ENCODE results near the gene ANO4.
"Not testable (repeated sequence)": the region's sequence is repeated elsewhere in the genome, so short reads cannot be mapped to it uniquely, and the experiment has no call there.

Gene ANO4

DNA sequence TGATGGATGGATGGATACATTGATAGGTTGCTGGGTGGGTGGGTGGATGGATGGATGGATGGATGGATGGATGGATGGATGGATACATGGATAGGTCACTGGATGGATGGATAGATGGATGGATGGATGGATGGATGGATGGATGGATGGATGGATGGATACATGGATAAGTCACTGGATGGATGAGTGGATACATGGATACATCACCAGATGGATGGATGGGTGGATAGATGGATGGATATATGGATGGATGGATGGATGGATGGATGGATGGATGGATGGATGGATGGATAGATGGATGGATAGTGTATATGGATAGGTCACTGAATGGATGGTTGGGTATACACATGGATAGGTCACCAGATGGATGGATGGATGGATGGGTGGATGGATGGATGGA is 194.9 kb downstream of the ANO4 start:
- not testable (repeated sequence) for DNase-seq (ENCODE audit: low read depth in 2 of 2)

DNA sequence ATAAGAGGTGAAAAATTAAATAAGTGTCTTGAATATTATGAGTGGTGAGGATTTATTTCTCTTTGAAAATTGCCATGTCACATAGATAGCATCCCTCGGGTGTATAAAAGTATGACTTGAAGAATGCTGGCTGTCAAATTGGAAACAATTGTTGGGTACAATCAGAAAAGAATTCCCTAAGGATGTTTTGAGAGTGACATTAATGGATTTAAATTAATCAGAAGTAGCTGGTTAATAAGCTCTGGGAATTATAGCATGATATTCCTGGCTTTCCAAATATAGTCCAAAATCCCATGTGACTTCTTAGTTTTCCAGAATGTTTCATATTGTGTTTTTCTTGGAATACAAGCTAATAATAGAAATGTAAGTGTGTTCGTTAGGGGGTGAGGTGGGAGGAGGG is 196.5 kb downstream of the ANO4 start:
- no peak for DNase-seq (ENCODE audit: low read depth in 2 of 2)

DNA sequence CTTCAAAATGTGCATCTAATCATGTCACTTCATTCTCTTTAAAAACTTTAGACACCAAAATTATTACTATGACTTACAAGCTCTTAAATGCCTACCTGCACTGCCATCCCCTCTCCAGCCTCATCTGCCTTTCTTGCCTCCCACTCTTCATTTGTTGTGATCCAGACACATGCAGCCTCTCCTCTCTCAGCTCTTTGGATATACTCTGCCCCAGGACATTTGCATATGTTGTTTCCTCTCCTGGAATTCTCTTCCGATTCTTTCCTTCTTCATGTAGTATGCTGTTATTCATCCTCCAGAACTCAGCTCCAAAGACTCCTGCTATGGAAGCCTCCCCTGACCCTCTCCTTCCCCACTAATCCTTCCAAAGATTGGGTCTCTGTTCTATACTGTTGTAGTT is 197.6 kb downstream of the ANO4 start:
- DNase-seq (ENCODE audit: low read depth in 2 of 2): no peak

DNA sequence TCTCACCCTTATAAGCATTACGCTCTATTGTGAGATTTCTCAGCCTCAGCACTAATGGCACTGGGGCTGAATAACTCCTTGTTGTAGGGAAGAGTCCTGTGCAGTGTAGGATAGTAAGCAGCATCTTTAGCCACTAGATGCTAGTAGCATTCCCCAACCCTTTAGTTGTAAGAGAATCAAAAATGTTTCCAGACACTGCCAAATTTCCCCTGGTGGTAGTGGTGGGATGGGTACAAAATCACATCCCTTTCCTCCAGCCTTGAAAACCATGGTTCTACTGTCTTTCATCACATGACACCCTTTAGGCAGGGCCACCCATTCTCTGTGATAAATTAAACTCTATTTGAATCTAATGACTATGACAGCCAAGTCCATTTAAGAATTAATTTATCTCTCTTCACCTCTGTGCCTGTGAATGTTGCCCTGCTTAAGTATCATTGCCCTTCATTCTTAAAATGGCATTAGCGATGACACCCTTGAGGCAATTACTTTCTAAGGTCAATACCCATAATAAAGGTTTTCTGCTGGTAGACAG is 199.4 kb downstream of the ANO4 start:
- no peak for DNase-seq (ENCODE audit: low read depth in 2 of 2)

DNA sequence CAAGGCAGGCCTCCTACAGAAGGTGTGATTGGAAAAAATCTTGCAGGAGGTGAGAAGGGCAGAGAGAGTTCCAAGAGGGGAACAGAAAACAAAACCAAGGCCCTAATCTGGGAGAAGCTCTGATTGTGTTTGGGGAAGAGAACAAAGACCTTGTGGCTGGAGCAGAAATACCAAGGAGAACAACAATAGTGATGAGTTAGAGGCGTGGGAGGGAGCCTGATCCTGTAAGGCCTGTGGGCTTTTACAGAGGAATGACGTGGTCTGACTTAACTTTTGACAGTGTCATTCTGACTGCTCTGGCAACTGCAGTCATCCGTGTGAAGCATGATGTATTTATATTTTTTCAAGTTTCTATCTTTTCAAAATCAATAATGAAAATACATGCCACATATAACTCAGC is 200.6 kb downstream of the ANO4 start:
- DNase-seq (ENCODE audit: low read depth in 2 of 2): no peak

DNA sequence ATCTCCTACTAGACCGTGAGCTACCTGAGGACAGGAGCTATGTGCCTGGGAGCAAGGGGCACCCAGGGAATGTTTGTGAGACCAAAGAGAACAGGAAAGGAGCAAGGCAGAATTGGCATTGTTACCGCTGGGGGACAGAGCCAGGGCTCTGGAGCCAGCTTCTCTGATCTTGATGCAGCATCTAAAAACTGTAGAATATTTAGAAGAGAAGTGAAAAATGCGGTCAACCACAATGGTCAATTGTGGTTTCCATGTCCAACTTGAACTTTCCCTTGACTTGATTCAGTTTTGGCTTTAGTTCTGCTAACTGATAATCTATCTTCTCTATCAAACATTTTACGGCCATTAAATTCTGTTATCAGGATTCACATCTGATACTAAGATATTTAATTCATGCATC is 201.2 kb downstream of the ANO4 start:
- no peak for DNase-seq (ENCODE audit: low read depth in 2 of 2)

DNA sequence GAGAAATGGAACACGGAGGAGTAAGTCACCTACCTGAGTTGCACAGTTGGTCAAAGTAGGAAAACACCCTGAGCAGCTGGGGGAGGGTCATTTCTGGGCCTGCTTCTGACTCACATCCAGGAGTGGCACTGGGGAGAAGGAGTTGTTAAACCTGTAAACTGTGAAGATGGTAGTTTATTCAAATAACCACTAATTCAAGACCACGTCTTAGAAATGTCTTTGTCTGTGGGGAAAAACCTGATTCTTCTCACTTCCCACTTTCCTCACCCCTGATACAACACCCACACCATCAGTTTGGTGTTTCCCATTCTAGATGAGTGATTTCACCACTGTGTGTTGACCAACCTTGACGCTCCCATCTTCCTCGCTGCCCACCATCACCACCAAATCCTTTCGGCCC is 207.1 kb downstream of the ANO4 start:
- no peak for DNase-seq (ENCODE audit: low read depth in 2 of 2)

DNA sequence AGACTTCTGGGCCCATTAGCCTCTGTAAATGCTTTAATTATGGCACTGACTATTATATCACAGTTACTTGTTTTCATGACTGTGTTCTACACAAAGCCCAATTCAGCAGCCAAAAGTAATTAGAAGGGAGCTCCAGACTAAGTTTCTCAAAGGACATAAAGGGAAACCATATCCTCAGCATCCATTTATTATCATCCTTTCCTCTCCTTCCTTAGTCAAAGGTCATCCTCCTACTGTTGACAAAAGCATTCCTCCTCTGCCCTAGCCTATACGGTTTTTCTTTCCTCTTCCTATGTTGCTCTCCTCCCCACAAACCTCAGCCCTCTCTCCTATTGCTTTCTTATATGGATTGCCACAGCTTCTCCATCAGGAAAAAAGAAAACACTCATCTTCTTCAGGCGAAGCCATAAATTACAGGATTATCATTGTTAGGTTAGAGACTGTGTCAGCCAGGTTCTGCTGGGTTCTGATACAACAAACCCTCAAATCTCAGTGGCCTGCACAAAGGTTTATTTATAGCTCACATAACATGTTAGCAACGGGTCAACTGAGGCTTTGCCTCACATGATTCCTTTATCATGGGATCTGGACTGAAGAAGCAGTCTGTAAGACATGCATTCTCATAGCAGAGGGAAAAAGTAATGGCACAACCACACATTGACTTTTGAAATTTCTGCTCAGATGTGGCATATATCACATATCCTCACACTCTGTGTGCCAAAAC is 208.3 kb downstream of the ANO4 start:
- DNase-seq (ENCODE audit: low read depth in 2 of 2): no peak

DNA sequence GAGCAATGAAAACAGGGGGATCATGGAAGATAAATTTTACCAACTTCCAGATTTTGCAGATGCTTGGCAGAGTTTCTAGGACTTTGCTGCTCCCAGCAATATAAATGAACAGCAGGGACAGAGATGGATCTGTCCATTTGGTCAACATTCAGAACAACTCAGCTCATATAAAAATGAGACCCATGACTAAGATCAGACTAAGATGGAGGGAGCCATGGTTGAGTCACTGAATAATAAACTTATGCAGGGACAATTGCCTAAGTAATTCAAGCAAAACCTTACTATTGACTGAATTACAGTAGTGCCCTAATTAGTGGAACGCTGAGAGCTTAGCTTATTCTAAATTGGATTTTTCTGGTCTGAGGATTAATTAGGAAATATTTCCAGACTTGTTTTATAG is 210.3 kb downstream of the ANO4 start:
- no peak for DNase-seq (ENCODE audit: low read depth in 2 of 2)

DNA sequence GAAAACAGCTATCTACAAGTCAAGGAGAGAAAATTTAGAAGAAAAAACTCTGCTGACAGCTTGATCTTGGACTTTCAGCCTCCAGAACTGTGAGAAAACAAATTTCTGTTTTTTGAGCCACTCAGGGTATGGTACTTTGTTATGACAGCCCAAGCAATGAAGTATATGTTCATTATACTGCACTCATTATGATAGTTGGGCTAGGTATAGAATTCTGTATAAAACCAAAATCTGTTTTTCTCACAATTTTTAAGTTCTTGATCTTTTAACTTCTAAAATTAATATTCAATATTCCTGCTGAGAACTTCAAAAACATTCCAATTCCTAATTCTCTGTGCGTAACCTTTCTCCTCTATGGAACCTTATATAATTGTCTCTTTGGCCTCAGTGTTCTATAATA is 214.7 kb downstream of the ANO4 start:
- DNase-seq (ENCODE audit: low read depth in 2 of 2): no peak

DNA sequence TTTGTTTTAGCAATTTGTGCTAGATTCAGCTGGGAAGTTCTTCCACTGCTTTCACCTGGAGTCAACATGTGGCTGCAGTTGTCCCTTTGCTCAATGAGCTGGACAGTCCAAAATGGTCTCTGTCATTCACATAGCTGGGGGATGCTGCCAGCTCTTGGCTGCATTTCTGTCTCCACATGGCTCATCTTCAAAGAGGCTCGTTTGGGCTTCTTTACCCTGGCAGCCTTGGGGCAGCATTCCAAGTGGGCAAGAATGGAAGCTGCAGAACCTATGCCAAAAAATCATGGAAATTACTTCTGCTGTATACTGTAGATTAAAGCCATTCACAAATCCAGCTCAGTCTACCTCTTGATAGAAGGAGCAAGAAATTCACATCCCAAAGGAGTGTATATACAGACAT is 216.3 kb downstream of the ANO4 start:
- DNase-seq (ENCODE audit: low read depth in 2 of 2): no peak

DNA sequence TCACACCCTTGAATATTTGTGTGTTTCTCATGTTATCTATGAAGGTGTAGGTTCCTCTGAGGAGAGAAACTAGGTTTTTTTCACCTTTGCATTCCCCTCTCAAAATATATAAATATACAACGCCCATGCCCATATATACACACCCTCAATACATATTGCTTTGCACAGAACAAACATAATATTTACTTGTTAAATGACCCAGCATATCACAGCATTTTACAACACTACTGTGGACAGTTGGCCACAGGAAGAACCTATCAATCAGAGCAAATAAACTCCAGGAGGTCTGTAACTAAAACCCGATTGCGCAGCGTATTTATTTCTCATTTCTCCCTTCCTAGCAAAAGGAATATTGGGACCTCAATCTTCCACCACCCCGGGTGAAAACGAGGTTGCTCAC is 219.4 kb downstream of the ANO4 start:
- no peak for DNase-seq (ENCODE audit: low read depth in 2 of 2)

DNA sequence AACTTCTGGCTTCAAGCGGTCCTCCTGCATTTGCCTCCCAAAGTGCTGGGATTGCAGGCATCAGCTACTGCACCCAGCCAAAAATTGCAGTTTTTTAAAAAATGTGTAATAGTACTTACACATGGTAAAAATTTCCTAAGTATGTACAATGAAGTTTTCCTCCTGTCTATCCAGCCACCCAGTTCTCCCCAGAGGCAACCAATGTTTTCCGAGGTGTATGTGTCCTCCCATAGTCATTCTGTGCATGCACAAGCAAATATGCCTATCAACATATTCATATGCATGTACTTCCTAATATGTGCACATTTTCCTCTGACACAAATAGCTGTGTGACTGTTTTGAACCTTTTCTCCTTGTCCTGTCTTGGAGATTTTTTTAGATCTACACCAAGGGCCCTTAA is 220.5 kb downstream of the ANO4 start:
- DNase-seq (ENCODE audit: low read depth in 2 of 2): no peak

DNA sequence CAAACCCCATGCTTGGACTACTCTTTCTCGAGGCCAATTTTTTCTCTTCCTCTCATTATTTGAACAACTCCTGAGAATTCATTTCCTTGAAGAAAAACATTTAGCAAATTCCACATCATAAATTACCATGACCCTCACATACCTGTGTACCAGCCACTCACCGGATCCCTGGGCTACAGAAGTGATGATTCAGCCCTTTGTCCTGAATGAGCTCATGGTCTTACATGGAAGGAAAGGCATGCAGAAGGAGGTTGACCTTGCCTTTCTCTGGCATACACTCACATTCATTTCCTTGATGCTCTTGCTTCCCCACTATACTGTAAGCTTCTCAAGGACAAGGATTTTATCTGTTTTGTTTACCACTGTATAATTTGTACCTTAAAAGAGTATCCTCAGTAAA is 224.0 kb downstream of the ANO4 start:
- no peak for DNase-seq (ENCODE audit: low read depth in 2 of 2)

DNA sequence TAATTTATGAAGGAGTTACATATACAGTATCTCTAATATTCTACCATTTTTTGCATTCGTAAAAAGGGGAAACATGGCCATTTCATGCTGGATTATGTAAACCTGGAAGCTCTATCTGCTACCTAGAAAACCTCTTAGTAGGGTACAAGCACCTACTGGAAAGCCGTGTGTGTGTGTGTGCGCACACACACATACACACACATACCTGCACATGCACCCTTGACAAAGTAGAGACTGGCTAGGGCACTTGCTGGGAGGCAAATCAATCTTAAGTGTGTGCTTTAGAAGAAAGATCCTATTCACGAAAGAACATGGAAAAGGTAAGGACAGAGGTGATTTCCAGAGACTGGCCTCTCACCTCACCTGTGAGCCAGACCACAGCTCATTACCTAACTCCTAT is 224.6 kb downstream of the ANO4 start:
- no peak for DNase-seq (ENCODE audit: low read depth in 2 of 2)

DNA sequence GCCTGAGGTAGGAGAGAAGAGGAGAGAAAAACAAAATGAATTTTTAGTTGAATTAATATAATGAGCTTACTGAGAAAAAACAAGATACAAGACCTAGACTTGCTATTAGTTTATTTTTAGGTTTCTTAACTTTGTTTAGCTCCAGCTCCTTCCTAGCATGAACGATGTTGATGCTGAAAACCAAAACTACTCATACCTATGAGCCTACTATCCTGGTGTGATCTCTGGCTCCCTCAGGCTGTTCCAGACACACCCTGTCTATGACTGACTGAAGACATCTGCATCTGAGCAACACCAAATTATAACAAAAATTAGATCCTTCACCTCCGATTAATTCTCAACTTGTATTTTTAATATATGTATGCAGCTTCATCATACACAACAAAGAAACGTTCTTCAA is 225.1 kb downstream of the ANO4 start:
- no peak for DNase-seq (ENCODE audit: low read depth in 2 of 2)

DNA sequence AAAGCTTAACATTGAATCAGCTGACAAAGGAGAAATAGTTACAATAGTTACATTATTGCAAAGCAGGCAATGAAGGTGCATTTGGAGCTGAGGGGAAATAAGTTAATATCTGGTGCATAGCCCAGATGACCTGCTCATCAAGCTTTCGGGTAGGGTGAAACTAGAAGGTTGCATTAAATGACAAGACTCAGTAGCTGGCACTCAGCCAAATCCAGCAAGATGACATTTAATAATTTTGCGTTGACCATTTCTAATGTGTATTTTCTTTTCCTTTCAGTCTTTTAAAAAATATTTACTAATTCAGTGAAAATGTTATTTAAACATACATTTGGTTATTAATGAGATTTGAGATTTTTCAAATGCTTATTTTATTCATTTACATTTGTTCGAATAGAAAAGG is 226.9 kb downstream of the ANO4 start:
- no peak for DNase-seq (ENCODE audit: low read depth in 2 of 2)

DNA sequence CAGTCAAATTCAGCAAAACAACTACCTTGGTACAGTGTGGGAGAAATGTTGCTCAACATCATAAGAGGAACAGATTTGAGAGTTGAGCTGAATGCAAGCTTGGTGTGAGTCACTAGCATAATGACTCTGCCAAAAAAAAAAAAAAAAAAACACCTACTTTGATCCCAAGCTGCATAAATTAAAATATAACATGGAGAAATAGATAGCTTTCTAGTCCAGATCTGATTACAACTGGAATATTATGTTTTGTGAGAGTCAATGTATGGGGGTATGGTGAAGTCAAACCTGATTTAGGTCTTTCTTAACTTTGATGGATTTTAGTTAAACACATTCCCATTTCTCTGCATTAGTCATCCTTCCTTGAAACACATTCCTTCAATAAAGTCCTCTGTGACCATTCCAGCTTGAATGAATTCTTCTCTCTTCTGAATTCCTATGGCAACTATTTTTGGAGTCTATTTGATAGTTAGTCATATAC is 227.4 kb downstream of the ANO4 start:
- no peak for DNase-seq (ENCODE audit: low read depth in 2 of 2)

DNA sequence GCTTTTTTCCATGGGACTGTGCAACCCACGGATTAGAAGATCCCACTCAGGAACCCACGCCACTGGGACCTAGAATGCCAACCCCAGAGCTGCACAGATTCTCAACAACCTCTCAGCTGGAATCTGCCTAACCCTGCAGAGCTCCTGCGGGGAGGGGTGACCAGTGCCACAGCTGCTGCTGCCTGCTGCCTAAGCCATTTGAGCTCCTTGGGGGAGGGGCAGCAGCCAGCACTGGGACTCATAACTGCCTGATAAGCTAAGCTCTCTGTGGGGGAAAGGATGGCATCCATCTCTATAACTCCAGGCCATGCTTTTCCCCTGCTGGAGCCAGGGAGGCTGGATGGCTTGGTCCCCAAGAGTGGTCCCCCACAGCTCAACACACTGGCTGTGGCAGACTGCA is 232.6 kb downstream of the ANO4 start:
- no peak for DNase-seq (ENCODE audit: low read depth in 2 of 2)

DNA sequence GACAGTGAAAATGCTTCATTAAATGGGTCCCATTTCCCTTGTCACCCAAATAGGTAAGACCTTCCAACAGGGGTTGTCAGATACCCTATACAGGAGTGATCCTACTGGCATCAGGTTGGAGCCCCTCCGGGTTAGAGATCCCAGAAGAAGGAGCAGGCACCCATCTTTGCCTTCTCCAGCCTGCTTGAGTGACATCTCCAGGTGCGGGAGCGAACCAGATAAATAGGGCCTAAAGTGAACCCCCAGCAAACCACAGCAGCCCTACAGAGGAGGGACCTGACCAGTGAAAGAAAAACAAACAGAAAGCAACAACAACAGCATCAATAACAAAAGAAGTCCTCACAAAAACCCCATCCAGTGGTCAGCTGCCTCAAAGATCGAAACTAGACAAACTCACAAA is 233.2 kb downstream of the ANO4 start:
- no peak for DNase-seq (ENCODE audit: low read depth in 2 of 2)

DNA sequence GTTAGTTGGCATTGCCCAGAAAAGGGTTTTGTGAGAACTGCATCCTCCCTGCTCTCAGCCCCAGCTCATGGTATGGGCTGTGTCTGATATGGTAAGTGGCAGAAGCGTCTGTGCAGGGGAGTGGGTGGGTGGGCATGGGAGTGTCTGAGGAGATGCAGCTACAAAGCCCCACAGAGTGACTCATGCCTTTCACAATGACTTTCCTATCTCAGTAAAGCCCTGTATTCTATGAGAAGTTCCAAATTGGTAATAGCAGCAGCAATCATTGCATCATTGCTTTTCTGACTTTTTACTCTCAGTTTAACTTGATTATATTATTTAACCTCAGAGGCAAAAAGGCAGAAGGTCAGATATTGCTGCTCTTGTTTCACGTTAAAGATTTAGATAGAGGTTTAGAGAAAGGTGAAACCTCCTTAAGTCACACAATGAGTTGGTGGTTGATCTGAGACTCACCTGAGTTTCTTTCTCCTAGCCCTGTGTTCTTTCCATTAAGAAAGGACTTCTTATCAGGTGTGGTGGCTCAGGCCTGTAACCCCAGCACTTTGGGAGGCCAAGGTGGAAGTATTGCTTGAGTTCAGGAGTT is 243.8 kb downstream of the ANO4 start:
- no peak for DNase-seq (ENCODE audit: low read depth in 2 of 2)

DNA sequence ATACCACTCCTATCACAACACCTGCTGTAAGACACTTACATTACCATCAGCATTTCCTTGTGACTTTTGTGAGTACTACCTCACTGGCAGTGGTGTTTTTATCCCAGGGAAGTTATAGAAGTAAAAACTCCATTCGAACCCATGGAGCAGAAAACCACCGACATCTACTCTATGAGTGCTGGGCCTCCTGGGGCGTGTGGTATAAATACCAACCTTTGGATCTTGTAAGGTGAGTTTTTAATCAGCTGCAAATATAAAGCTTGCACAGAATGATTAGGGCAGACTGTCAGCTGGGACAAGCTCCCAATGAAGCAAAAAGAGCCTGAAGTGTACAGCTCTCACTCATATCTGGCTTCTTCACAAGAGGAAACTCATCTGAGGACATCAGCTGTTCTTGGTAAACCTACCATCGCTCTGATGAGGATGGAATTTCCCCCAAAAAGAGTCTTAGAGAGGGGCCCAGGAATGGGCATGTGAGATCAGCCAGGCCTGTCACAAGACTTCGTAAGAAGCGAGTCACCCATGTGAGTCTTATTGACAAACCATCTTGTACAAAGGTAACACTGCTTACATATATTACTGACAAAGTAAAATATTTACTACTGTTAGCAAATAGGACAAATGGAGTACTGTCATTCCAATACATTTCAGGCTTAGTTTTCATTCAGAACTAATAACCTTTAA is 245.4 kb downstream of the ANO4 start:
- no peak for DNase-seq (ENCODE audit: low read depth in 2 of 2)

DNA sequence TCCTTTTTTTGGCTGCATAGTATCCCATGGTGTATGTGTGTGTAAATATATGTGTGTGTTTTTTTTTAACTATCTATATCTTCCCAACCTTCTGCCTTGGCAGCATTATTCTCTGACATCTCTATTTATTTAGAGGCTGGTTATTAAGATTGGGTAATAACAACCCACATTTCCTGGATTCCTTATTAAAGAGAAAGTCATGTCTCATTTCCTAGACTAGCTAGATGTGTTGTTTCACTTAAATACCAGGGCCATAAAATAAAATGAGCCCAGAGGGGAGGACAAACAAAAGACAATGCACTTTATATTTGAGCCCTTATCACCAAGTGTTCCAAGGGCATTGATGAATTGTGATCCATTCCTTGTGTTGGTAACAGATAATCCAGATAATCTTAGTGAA is 246.4 kb downstream of the ANO4 start:
- DNase-seq (ENCODE audit: low read depth in 2 of 2): no peak
